HL-60 (cell line): Measurements from ENCODE around the gene EIPR1.

Experiments used
- DNase-seq, 2 experiments: peaks; one replicate each; pipeline ENCODE4 v3.0.0-alpha.2; 2010 to 2020; ENCODE audit warnings: low read depth in 1 of 2, low spot score in 1 of 2
- H3K27ac ChIP-seq: fragments of 250-450 bp; sonication (Bioruptor Pico); replicated peaks from 2 replicates; pipeline ENCODE4 v1.5.1; 2020; ENCODE audit warnings: mild to moderate bottlenecking, moderate library complexity
- H3K27me3 ChIP-seq: fragments of 250-450 bp; sonication (Bioruptor Pico); 2 replicates; pipeline ENCODE4 v1.5.1; 2021; ENCODE audit warnings: mild to moderate bottlenecking, moderate library complexity; ENCODE audit not compliant: insufficient read depth, poor library complexity, severe bottlenecking
- H3K4me3 ChIP-seq: replicated peaks from 2 replicates; pipeline ENCODE4 v1.5.1; 2011; ENCODE audit warnings: mild to moderate bottlenecking, control low read depth, low read length; ENCODE audit not compliant: insufficient read depth
- CTCF ChIP-seq: IDR thresholded peaks from one replicate; pipeline ENCODE4 v1.5.1; 2011; ENCODE audit warnings: low read length, control low read depth, inconsistent platforms; ENCODE audit not compliant: insufficient read depth
- GABPA ChIP-seq: IDR thresholded peaks from 2 replicates; pipeline ENCODE4 v1.6.1; 2012; ENCODE audit warnings: low read depth
- POLR2AphosphoS5 ChIP-seq: IDR thresholded peaks from 2 replicates; pipeline ENCODE4 v1.6.1; 2012; ENCODE audit warnings: low read depth
- REST ChIP-seq: IDR thresholded peaks from 2 replicates; pipeline ENCODE4 v1.6.1; 2012; ENCODE audit warnings: low read depth; ENCODE audit not compliant: insufficient replicate concordance
- SPI1 ChIP-seq: IDR thresholded peaks from 2 replicates; pipeline ENCODE4 v1.6.1; 2012; ENCODE audit warnings: low read depth, mild to moderate bottlenecking, borderline replicate concordance

EIPR1 gene

DNA sequence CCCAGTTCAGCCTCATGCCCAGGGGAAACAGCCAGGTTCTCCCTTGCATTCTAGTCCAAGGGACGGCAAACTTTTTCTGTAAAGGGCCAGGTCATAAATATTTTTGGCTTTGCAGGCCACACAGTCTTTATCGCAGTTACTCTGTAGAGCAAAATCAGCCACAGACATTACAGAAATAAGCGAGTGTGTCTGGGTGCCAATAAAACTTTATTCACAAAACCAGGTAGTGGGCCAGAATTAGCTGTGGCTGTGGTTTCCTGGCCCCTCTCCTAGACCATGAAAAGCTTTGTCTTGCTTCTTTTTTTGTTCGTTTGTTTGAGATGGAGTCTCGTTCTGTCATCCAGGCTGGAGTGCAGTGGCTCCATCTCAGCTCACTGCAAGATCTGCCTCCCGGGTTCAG is 80.1 kb downstream of the EIPR1 start:
- TF ChIP-seq CTCF = no peak
- no peak for TF ChIP-seq SPI1
- TF ChIP-seq POLR2AphosphoS5 = no peak
- no peak for TF ChIP-seq REST
- TF ChIP-seq GABPA = no peak
- no peak for DNase-seq
- Histone ChIP-seq H3K27me3 (no peaks in the 10 kb centered on the region), H3K4me3 (no peak overlapping the region), H3K27ac (no peak overlapping the region)

DNA sequence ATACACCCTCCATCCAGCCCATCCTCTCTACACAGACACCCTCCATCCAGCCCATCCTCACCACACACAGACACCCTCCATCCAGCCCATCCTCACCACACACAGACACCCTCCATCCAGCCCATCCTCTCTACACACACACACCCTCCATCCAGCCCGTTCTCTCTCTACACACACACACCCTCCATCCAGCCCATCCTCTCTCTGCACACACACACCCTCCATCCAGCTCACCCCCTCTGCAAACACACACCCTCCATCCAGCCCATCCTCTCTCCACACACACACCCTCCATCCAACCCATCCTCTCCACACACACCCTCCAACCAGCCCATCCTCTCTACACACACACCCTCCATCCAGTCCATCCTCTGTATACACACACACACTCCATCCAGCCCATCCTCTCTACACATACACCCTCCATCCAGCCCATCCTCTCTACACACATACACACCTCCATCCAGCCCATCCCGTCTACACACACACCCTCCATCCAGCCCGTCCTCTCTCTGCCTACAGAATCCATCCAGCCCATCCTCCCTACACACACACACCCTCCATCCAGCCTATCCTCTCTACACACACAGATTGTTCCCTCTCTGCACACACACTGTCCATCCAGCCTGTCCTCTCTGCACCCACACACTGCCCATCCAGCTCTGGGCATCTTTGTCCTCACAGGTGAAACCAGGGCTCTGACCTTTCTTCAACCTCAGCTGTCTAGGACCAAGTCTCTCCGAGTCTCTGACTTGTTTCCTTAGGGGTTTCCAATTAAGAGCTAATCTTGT is 81.2 kb downstream of the EIPR1 start:
- DNase-seq = no peak
- H3K27ac ChIP-seq = no peak overlapping the region
- no peaks in the 10 kb centered on the region for H3K27me3 ChIP-seq
- no peak overlapping the region for H3K4me3 ChIP-seq
- no peak for TF ChIP-seq SPI1
- TF ChIP-seq CTCF = no peak
- no peak for TF ChIP-seq GABPA
- TF ChIP-seq POLR2AphosphoS5 = no peak
- TF ChIP-seq REST = no peak

GRCh38 chr2:3294493-3294892 is 83.1 kb downstream of the EIPR1 start:
- no peak overlapping the region for H3K27ac ChIP-seq
- no peak for TF ChIP-seq SPI1
- no peak for TF ChIP-seq POLR2AphosphoS5
- no peak for TF ChIP-seq REST
- TF ChIP-seq CTCF = no peak
- TF ChIP-seq GABPA = no peak

More at GRCh38 chr2:3294493-3294892, 83.1 kb downstream of the EIPR1 start:
- no peak overlapping the region for H3K4me3 ChIP-seq
- no peaks in the 10 kb centered on the region for H3K27me3 ChIP-seq
- no peak for DNase-seq
